HG03457 (cell line): ENCODE data around the gene DISP2.

Experiments
- ATAC-seq: cut with Tn5 transposase; IDR thresholded peaks from one replicate; pipeline ENCODE4 v1.9.1; 2021; ENCODE audit warnings: moderate number of reproducible peaks; ENCODE audit not compliant: unreplicated experiment

DISP2 gene

DNA sequence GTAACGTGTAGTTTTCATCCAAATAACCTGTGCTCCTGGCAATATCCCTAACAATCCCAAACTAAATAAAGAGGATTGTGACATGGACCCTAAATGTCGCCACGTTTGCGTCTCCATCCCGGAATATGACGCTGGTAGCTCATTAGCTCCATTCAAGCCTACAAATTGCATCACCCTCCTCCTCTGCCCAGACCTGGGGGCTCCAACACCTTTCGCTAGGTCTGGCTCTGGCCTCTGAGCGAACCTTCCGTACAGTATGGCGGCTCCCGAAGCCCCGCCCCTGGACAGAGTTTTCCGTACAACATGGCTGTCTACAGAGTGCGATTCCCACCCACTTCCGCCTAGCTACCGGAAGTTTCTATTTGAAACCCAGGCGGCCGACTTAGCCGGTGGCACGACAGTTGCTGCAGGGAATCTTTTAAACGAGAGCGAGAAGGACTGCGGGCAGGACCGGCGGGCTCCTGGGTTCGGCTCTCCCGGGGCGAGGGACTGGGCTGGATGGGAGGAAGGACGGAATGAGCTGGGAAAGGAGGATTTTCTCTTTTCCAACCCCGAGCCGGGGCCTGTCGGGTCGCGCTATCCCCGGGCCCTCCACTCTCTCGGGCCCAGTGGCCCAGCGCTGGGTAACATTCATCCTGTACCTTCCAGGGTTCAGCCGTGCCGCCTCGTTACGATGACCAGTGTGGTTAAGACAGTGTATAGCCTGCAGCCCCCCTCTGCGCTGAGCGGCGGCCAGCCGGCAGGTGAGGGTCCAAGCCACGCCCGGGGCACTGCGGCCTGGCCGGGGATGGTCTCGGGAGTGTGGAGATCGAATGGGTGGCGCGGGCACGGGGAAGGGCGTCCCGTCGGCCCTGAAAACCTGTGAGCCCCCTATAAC lies 24.8 kb downstream of the DISP2 start, which contains the start of gene KNSTRN:
TSS of gene KNSTRN (plus strand) at position 142 of the 877 bp plus-strand sequence. CDS start at position 257, 115 bp downstream.
- ATAC-seq, result peak; percentile 64

DNA sequence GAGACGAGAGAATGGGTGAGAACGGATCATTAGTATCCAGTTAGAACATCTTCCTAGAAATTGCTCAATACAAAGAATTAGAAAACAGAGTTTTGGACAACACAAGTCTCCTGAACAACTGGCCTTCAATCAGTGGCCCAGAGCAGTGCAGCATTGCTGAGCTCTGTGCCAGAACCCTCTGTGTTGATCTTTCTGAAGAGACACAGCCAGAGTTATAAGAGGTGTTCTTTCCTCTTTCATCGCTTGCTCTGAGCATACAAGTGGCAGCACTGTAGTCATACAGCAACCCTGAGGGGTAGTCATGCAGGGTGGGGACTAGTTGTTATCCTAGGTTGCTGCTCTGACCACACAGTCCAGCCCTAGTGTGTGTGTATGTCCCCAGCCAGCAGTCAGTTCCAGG lies 28.5 kb downstream of the DISP2 start:
- no peak for ATAC-seq

DNA sequence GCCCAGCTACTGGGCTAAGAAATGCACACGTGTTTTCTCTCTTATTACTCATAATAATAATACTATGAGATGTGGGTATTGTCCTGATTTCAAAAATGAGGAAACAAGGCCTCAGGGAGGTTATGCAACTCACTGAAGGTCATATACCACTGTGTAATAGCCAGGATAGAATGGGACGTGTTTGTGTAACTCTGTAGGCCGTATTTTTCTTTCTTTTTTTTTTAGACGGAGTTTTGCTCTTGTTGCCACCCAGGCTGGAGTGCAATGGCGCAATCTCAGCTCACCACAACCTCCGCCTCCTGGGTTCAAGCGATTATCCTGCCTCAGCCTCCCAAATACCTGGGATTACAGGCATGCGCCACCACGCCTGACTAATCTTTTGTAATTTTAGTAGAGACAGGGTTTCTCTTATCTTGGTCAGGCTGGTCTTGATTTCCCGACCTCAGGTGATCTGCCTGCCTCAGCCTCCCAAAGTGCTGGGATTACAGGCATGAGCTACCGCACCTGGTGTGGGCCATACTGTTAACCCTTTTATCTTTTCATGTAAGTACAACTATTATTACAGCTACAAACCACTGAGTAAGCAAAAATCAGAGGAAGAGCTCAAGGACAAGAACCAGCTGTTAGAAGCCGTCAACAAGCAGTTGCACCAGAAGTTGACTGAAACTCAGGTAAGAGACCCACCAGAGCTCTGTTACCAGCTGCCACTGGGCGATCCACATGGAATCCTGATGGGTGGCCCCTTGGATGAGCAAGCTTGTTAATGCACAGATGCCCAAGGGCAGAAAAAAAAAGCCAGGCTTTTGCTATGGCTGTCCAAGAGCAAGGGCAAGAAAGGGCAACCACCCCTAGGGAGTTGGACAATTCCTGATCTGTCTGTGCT lies 31.2 kb downstream of the DISP2 start:
- no peak for ATAC-seq

DNA sequence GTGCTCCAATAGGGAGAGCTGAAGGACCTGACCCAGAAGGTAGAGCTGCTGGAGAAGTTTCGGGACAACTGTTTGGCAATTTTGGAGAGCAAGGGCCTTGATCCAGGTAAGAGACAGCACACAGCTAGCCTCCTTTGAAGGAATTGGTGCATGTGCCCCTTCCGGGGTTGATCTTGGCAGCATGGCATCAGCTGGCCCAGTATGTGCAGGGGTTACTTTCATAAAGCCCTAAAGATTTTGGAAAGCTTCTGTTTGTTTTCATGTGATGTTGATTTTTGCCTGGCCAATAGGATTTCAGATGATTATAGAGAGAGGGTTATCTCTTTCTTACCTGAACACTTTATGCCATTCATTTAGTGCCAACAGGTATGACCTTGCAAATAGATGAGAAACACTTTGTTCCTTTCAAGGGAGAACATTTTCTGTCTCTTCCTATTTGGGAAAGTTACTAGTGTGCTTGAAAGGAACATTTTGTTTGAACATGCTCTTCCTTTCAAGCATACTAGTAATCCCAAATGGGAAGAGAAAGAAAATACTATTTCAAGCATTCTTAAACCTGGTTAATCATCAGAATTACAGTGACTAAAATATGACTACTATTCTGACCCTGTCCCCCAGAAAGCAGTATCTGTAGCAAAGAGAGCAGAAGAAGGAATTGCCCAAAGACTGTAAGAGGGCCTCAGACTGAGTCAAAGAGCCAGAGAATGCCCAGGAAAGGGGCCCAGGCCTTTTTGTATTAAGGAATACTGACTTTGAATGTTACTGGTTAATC lies 32.0 kb downstream of the DISP2 start:
- no peak for ATAC-seq

DNA sequence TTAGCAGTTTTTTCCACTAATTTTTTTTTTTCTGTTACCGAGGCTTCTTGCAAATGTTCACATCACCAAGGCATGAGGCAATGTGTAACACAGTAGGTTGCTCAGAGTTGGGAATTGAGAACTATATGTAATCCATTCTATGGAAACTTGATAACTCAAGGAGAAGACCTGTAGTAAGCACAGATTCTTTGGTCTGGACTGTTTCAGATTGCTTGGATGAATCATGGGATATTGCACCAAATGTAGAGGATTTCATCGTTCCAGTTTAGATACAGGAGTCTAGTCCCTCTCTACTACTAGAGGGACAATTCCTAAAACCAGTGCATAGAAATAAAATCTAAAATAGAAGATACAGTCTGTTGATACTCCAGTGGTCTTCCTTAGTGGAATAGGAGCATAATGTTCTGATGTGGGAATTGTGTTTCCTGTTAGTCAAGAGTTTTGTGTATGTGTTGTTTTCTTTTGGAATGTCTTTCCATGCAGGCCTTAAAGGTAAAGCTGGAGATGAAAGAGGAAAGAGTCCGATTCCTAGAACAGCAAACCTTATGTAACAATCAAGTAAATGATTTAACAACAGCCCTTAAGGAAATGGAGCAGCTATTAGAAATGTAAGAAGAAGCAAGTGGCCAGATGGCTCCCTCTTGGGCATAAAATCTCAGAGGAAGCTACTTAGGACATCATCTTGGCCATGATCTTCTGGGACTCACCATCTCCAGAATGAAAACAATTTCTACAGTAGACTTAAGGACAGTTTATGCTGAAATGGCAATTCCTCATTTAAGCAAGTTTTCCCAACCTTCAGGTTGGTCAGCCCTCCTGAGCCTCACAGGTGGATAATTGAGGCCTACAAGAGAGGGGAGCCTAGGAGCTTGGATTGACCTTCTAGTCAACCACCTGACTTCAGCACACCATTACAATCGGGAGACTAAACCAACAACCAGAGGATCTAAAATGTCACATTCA lies 35.2 kb downstream of the DISP2 start:
- no peak for ATAC-seq

DNA sequence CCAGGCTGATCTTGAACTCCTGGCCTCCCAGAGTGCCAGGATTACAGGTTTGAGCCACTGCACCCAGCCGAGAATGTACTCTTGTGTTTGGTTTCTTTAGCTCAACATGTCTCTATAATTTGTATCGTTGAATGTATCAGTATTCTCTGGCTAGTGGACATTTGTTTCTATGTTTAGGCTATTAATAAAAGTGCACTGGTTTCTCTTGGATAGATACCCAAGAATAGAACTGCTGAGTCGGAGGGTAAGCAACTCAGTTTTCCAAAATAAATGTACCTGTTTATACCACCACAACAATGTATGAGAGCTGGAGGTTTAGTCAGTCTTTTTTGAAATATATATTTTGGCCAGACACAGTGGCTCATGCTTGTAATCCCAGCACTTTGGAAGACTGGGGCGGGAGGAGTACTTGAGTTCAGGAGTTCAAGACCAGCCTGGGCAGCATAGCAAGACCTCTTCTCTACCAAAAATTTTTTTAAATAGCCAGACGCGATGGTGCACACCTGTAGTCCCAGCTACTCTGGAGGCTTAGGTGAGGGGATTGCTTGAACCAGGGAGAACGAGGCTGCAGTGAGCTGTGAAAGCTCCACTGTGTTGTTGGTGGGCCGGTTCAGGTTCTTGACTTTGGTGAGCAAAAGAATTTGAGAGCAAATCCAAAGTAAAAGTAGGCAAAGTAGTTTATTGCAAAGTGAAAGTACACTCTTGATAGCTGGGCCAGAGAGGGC lies 39.8 kb downstream of the DISP2 start:
- no peak for ATAC-seq

DNA sequence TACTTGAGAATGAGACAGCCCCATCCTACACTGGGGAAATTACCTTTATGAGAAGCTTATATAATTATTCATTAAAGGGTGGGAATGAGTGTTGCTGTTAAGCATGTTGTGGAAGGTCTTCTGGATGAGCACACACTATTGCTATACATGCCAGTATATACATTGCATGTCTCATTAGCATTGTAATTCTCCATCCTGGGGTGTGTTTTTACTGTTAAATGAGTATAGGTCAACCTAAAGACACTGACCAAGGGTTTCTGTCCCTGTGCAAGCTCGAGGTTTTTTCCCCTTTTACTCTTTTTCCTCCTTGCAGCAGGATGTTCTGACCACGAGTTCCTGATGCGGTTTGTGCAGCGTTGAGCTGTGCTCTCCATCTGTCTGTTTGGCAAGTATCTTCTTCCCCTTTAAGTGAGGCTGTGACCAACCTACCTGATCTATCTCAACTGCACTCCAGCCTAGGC lies 40.4 kb downstream of the DISP2 start:
- peak; percentile 63 for ATAC-seq

DNA sequence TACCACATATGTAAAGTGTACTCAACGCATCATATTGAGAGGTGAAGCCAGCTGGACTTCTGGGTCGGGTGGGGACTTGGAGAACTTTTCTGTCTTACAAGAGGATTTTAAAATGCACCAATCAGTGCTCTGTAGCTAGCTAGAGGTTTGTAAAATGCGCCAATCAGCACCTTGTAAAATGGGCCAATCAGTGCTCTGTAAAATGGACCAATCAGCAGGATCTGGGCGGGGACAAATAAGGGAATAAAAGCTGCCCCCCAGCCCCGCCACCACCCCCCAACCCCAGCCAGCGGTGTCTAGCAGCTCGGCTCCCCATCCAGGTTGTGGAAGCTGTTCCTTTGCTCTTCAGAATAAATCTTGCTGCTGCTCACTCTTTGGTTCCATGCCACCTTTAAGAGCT lies 41.4 kb downstream of the DISP2 start:
- ATAC-seq, result no peak

DNA sequence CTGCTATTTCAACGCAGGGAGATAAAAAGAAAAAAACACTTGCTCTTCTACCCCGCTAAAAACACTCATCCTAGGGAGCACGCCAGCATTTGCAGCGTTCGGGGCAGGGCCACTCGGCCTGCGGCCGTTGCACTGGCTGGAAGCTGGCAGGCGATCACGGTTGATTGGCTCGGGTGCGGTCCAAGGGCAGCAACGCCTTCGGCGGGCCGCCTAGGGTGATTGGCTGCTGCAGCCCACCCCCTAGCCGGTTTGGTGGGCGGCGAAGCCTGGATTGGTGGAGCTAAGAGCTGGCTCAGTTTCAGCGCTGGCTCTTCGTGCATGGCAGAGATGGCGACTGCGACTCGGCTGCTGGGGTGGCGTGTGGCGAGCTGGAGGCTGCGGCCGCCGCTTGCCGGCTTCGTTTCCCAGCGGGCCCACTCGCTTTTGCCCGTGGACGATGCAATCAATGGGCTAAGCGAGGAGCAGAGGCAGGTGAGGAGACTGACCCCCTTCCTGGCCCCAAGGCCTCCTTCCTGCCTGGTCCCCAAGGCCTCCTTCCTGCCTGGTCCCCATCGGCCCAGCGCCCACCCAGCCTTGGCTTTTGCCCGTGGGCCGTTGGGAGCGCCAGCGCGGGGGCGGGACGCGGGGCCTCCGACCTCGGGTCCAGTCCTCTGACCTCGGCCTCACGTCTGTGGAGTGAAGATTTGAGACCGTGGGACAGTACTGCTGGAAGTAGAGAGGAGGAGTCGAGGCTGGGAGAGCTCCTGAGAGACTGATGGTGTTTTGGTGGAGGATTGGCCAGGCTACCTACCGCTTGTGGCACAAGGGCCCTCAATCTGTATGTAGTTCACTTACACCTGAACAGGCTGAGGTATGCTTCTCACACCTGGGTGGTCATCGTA lies 47.7 kb downstream of the DISP2 start, which contains the start of gene IVD:
TSS of gene IVD (plus strand) at position 295 of the 881 bp plus-strand sequence. CDS start at position 328, 33 bp downstream.
- ATAC-seq, result peak; percentile 78

DNA sequence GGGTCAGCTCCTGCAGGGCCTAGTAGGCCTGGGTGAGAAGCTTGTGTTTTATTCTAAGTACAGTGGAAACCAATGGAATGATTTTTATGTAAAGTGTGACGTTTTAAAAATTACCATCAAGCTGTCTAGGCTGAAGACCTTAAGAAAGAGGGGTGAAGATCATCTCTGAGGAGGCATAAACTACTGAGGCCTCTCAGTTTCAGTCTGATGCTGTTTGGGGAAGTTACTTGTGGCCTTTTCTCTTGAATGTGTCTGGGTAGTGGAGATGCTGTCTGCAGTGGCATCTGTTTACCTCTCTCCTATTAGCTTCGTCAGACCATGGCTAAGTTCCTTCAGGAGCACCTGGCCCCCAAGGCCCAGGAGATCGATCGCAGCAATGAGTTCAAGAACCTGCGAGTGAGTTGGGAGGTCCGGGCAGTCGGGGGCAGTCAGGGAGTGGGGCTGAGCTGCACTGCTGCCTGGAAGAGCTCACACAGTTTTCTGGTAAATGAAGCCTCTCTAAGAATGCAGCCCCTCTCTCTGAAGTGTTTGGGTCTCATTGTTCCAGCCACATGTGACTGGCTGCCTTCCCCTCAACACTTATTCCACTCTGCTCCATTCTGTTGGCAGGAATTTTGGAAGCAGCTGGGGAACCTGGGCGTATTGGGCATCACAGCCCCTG lies 49.4 kb downstream of the DISP2 start:
- no peak for ATAC-seq

DNA sequence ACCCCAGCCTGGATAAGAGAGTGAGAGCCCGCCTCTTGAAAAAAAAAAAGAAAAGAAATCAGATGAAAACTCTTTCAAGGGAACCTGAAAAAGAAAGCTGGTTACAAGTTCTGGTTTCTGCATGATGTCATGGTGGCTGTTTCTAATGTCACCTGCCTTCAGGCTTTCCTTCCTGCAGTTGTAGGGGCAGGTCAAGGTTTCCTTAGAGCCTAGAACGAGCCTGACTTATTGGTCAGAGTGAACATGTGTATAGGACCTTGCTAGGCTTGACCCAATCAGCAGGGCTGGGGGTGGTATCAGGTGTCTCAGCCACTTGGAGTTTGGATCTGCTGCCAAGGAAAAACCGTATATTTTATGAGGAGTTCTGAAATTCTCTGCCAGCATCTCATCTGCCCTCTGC lies 51.3 kb downstream of the DISP2 start:
- no peak for ATAC-seq

DNA sequence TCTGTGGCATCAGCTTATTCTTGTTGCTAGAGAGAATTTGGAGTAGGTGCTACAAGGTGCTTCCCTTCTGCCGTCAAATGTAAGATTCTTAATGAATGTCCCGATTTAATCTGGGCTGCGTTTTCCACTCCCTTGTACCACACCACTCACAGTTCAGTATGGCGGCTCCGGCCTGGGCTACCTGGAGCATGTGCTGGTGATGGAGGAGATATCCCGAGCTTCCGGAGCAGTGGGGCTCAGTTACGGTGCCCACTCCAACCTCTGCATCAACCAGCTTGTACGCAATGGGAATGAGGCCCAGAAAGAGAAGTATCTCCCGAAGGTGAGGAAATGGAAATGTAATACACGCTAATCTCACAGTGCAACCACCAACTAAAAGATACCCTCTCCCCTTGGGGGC lies 52.5 kb downstream of the DISP2 start:
- no peak for ATAC-seq

DNA sequence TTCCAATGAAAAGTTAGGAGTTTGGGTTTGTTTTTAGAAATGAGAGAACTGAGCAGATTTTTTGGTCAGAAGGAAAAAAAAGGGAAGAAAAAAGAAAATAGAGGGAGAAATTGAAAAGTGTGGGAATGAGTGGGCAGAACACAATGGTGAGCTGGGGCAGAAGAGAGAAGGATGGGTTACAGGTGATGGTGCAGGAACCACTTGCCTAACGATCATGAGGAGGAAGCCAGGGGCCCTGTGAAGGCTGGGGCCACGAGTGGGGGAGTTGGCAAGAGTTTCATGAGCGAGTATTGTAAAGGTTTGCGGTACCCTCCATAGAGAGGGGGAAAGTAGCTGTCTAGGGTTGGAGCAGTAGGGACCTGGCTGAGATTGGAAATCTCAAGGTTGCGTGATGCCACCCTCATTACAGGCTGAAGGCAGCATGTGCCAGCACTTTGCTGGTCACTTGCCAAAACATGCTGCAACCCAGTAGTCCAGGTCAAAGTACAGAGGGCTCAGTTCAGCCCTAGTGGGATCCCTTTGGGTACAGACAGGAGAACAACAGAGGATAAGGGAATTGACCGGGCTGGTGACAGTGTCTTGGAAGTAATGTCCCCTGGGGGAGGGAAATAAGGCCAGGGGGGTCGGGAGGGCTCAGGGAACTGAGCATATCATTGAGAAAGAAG lies 54.2 kb downstream of the DISP2 start:
- no peak for ATAC-seq

DNA sequence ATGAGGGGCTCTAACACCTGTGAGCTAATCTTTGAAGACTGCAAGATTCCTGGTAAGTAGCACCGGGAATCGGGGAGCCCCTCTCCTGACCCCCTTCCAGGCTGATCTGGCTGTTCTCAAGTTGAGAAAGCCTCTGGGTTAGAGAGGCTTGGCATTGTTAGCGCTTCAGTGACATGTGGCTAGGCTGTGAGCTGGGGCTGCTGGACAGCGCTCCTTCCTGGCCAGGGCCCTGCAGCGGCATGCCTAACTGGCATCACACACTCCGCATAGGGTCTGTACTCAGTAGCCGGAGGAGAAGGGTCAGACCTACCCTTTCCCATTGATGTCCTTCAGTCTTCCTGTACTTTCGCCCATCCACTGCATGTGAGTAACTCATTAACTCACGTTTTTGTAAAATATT lies 55.0 kb downstream of the DISP2 start:
- no peak for ATAC-seq

DNA sequence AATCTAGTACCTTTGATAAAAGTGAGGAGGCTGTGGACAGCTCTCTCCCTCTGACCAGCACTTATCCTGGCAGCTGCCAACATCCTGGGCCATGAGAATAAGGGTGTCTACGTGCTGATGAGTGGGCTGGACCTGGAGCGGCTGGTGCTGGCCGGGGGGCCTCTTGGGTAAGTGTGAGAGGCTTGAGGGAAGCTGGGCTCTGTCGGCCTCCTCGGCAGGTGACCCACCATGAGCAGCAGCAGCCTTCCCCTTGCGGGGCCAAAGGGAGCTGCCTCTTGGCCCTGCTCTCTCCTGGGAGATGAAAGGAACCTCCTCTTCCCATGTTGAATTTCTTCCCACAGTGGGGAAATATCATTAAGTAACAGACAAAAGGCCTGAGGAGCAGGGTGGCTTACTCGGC lies 56.8 kb downstream of the DISP2 start:
- no peak for ATAC-seq

DNA sequence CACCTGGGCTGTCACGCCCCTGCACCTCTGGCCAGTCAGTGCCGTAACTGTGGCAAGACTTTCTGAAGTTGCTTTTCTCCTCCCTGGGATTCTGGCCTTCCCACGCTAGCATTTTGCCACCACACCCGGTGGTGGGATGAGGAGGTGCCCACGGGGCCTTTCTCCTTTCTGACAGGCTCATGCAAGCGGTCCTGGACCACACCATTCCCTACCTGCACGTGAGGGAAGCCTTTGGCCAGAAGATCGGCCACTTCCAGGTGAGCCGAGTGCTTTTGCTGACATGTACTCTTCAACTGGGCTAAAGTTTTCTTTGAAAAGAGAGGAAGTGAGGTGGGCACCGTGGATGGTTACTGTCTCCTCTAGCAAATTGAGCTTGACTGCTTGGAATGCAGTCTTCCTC lies 57.2 kb downstream of the DISP2 start:
- ATAC-seq, result no peak

DNA sequence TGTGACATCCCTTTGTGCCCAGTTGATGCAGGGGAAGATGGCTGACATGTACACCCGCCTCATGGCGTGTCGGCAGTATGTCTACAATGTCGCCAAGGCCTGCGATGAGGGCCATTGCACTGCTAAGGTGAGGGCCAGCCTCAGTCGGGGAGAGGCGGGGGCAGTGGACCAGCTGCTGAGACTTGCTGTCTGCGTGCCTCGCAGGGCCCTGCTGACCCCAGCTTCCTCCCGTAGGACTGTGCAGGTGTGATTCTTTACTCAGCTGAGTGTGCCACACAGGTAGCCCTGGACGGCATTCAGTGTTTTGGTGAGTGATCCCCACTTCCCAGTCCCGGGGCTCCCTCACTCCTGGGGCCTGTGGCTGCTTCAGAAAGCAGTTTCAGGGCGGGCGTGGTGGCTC lies 58.0 kb downstream of the DISP2 start:
- no peak for ATAC-seq
